GM10847 (cell line): ENCODE measurements around the gene RFFL.

ENCODE experiments used
- POLR2A ChIP-seq: IDR thresholded peaks from 2 replicates; pipeline ENCODE4 v1.6.1; 2011; ENCODE audit not compliant: insufficient read length; ENCODE audit errors: extremely low read depth

The RFFL gene

GRCh38 chr17:35063514-35064223 lies at the start of gene RFFL:
Gene RFFL, minus strand, starts transcription at chr17:35063707. Its CDS starts 37,154 bp downstream, at chr17:35026553.
- TF ChIP-seq POLR2A = no peak

GRCh38 chr17:35104844-35105450 lies 41.4 kb upstream of the RFFL start:
- no peak for TF ChIP-seq POLR2A

DNA sequence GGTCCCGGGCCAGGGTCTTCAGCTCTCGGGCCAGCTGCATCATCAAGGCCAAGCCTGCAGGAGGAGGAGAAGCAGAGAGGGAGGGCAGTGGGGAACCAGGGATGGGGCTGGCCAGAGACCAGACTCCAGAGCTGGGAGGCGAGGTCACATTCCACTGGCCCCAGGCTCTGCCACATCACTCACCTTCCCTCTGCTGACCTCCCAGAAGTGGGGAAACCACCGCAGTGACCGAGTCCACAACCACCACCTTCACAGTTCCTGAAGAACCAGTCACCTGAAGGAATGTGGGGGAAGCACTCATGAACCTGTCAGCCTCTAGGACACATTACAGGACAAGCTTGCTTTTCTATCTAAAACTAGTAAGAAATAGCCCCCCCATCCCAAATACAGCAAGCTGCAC lies 39.8 kb upstream of the RFFL start:
- TF ChIP-seq POLR2A = no peak

GRCh38 chr17:35101725-35102124 lies 38.2 kb upstream of the RFFL start:
- no peak for TF ChIP-seq POLR2A

GRCh38 chr17:35101036-35101435 lies 37.5 kb upstream of the RFFL start:
- no peak for TF ChIP-seq POLR2A

DNA sequence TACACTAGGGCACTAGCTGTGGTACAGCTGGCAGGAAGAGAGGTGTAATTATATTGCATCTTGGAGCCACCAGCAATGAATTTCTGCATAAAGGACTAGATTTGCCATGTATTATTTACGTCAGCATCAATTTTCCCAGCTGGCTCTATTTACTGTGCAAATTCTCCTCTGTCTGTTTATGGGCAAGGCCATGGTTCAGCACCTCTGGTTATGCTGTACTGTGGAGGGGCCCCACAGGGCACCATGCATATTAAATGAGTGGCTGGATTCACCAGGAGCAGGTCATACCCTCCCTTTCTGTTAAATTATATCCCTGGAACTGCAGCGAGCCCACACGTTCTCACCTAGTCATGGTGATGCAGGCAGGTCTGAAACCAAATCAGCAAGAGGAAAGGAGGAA lies 36.4 kb upstream of the RFFL start:
- no peak for TF ChIP-seq POLR2A

DNA sequence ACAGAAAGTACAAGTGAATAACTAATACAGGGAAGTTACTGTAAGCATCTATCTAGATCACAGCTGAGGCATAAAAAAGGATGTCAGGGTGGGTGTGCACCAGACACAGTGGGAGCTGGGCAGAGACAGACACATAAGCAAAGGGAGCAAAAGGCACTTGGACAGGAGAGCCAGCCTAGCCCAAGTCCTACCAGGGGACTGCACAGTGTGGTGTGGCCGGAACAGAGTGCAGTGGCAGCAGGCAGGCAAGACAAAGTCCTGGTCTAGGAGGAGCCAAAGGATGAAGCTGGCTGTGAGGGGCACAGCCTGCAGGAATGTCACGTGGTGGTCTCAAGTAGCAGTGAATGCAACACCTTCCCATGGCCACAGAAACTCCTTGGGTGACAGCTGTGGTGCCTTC lies 34.3 kb upstream of the RFFL start:
- no peak for TF ChIP-seq POLR2A

- TF ChIP-seq POLR2A = no peak
Measured at GRCh38 chr17:35095741-35096140, 32.2 kb upstream of the RFFL start.

GRCh38 chr17:35094902-35095301 lies 31.4 kb upstream of the RFFL start:
- TF ChIP-seq POLR2A = no peak

- TF ChIP-seq POLR2A = no peak
Measured at GRCh38 chr17:35089586-35090296, 26.2 kb upstream of the RFFL start.

- peak; percentile 35 for TF ChIP-seq POLR2A
Measured at GRCh38 chr17:35088881-35089585, 25.5 kb upstream of the RFFL start.

DNA sequence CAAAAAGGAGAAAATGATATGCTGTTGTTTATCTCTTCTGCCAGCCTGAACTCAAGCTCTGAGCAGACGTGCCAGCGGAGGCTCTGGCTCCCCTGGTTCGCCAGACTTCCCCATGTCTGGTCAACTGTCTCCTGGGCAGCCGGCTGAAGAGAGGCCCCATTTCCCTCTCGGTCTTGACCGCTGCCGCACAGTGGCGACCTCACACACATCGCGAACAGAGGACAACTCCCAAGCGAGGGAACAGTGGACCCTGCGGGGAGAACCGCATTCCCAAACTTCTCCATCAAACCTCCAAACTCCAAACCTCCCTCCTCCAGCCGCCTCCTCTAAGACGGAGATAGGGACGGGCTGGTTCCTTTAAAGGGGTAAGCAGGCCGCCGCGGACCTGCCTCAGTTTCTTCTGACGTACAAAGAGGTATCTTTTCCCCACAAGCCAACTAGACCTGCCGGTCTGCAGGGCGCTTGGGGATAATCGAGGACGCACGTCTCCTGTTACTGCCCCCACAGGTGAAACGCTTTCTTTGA lies 24.9 kb upstream of the RFFL start:
- TF ChIP-seq POLR2A = no peak

DNA sequence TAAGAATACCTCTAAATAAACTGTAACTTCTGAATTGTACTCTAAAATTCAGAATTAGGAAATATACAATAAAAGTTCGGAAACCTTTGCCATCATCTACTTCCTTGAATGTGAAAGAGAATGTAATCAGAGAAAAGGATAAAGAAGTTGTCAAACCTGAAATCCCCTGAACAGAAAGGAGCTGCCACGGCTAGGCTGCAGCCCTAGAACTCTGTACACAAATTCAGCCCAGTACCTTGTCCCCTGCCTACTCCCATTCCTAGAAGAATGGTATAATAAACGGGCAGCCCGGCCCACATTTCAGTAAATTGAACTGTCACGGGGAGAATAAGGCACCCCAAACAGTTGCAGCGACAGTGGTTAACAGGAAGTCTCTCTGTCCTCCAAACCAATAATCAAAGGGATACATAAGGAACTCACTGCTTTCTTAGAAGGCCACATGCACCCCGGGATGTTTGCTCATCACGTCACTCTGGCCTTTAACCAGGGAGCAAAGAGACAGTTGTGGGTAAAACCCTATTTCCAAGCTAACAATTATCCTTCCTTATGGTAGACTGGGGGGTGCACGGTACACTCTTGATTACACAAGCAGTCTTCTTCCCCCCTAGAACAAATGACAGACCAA lies 24.3 kb upstream of the RFFL start:
- no peak for TF ChIP-seq POLR2A

- TF ChIP-seq POLR2A = no peak
Measured at GRCh38 chr17:35086931-35087573, 23.5 kb upstream of the RFFL start.
